IMR-90 (cell line): ENCODE data around the gene WDR70. TPM values are rescaled to one million over a fixed set of nuclear protein-coding genes. Genes with fewer than 3 reads are reported as not detected.

Experiments used
- ATAC-seq: fragments of 200-7000 bp; cut with Tn5 transposase; 2 replicates; pipeline ENCODE4 v1.9.1; 2020; ENCODE audit warnings: low read depth, mild to moderate bottlenecking, moderate library complexity
- BruUV-seq: library from RNA; stranded (reverse); fragments of 400-500 nt; replicated peaks from 2 replicates; lab custom pipeline; 2021; lab: Mats Ljungman, UMichigan
- CTCF ChIA-PET: fragments of 300-600 bp; formaldehyde crosslinking; extraction: SDS; loops from one replicate; lab custom pipeline; 2021; ENCODE audit warnings: antibody characterized with exemption; lab: Yijun Ruan, JAX
- POLR2A ChIA-PET: fragments of 300-600 bp; sonication (Branson Sonifier 250); formaldehyde crosslinking; loops from one replicate; lab custom pipeline; 2022; ENCODE audit warnings: antibody characterized with exemption; ENCODE audit not compliant: unreplicated experiment; lab: Charles Lee
- DNase-seq: peaks from one replicate; pipeline ENCODE4 v3.0.0; 2013
- H2AFZ ChIP-seq: replicated peaks from 2 replicates; pipeline ENCODE3; 2013; ENCODE audit warnings: low read length, mild to moderate bottlenecking; ENCODE audit not compliant: poor library complexity
- H2AK5ac ChIP-seq: 2 replicates; pipeline ENCODE4 v1.6.1; 2013; ENCODE audit warnings: low read depth, low read length, inconsistent platforms
- H2AK9ac ChIP-seq: replicated peaks from 2 replicates; pipeline ENCODE3; 2013; ENCODE audit warnings: mild to moderate bottlenecking, low read depth, low read length, moderate library complexity; ENCODE audit not compliant: poor library complexity
- H2BK120ac ChIP-seq: 2 replicates; pipeline ENCODE4 v1.6.1; 2013; ENCODE audit warnings: low read depth, low read length, inconsistent platforms
- H2BK15ac ChIP-seq: 3 replicates; pipeline ENCODE4 v1.6.1; 2013; ENCODE audit warnings: low read depth, low read length, inconsistent platforms
- H2BK20ac ChIP-seq: 2 replicates; pipeline ENCODE4 v1.6.1; 2013; ENCODE audit warnings: low read depth, mild to moderate bottlenecking, inconsistent platforms, low read length, moderate library complexity
- H2BK5ac ChIP-seq: 2 replicates; pipeline ENCODE4 v1.6.1; 2013; ENCODE audit warnings: mild to moderate bottlenecking, low read depth, low read length, inconsistent platforms; ENCODE audit not compliant: poor library complexity, severe bottlenecking
- H3K14ac ChIP-seq: replicated peaks from 2 replicates; pipeline ENCODE4 v1.6.1; 2013; ENCODE audit warnings: low read depth, low read length, inconsistent platforms
- H3K18ac ChIP-seq: 2 replicates; pipeline ENCODE4 v1.6.1; 2013; ENCODE audit warnings: low read depth, low read length, control low read depth
- H3K23ac ChIP-seq: 2 replicates; pipeline ENCODE4 v1.6.1; 2013; ENCODE audit warnings: low read depth, low read length, inconsistent platforms
- H3K27ac ChIP-seq: 2 replicates; pipeline ENCODE4 v1.5.1; 2013; ENCODE audit warnings: mild to moderate bottlenecking, control low read depth, low read length; ENCODE audit not compliant: insufficient read depth
- H3K27me3 ChIP-seq: 2 replicates; pipeline ENCODE4 v1.6.1; 2013; ENCODE audit warnings: low read length; ENCODE audit not compliant: control insufficient read depth, insufficient read depth
- H3K36me3 ChIP-seq: 2 replicates; pipeline ENCODE4 v1.6.1; 2013; ENCODE audit warnings: low read length, mixed read lengths; ENCODE audit not compliant: control insufficient read depth, insufficient read depth
- H3K4ac ChIP-seq: 2 replicates; pipeline ENCODE4 v1.6.1; 2013; ENCODE audit warnings: low read depth, low read length, inconsistent platforms
- H3K4me1 ChIP-seq: 2 replicates; pipeline ENCODE4 v1.6.1; 2013; ENCODE audit warnings: low read length, mixed read lengths; ENCODE audit not compliant: control insufficient read depth, insufficient read depth
- H3K4me2 ChIP-seq: 2 replicates; pipeline ENCODE4 v1.6.1; 2013; ENCODE audit warnings: low read depth, mild to moderate bottlenecking, control low read depth, low read length, moderate library complexity
- H3K4me3 ChIP-seq: 2 replicates; pipeline ENCODE4 v1.5.1; 2013; ENCODE audit warnings: low read depth, mild to moderate bottlenecking, control low read depth, low read length, moderate library complexity; ENCODE audit not compliant: insufficient read depth
- H3K56ac ChIP-seq: 2 replicates; pipeline ENCODE4 v1.6.1; 2013; ENCODE audit warnings: low read length, inconsistent platforms; ENCODE audit not compliant: insufficient read depth; ENCODE audit errors: extremely low read depth
- H3K79me1 ChIP-seq, 2 experiments: 2 replicates each; pipeline ENCODE4 v1.6.1; 2013; ENCODE audit warnings: low read length in 2 of 2, inconsistent platforms in 1 of 2, low read depth in 1 of 2
- H3K9ac ChIP-seq: 2 replicates; pipeline ENCODE4 v1.6.1; 2013; ENCODE audit warnings: low read depth, low read length, control low read depth
- H3K9me1 ChIP-seq: 2 replicates; pipeline ENCODE4 v1.6.1; 2013; ENCODE audit warnings: low read length, inconsistent platforms; ENCODE audit not compliant: insufficient read depth
- H3K9me3 ChIP-seq: 2 replicates; pipeline ENCODE4 v1.6.1; 2013; ENCODE audit warnings: low read length; ENCODE audit not compliant: control insufficient read depth, insufficient read depth
- H4K20me1 ChIP-seq: 2 replicates; pipeline ENCODE4 v1.6.1; 2013; ENCODE audit warnings: low read length, inconsistent platforms; ENCODE audit not compliant: insufficient read depth
- H4K5ac ChIP-seq: 2 replicates; pipeline ENCODE4 v1.6.1; 2013; ENCODE audit warnings: mild to moderate bottlenecking, low read depth, low read length, control low read depth
- H4K8ac ChIP-seq, 2 experiments: 2 replicates each; pipeline ENCODE4 v1.6.1; 2013; ENCODE audit warnings: low read depth in 2 of 2, low read length in 2 of 2, control low read depth in 1 of 2, inconsistent platforms in 1 of 2
- H4K91ac ChIP-seq: 2 replicates; pipeline ENCODE4 v1.6.1; 2013; ENCODE audit warnings: low read depth, low read length, inconsistent platforms; ENCODE audit not compliant: insufficient read depth
- BHLHE40 ChIP-seq: fragments of 150-350 bp; IDR thresholded peaks from 2 replicates; pipeline ENCODE4 v1.6.1; 2016; ENCODE audit warnings: mild to moderate bottlenecking, low read depth, low read length
- CEBPB ChIP-seq: IDR thresholded peaks from 2 replicates; pipeline ENCODE4 v1.6.1; 2012; ENCODE audit warnings: low read depth, low read length, improper control_type of control experiment
- CHD1 ChIP-seq: IDR thresholded peaks from 2 replicates; pipeline ENCODE4 v1.6.1; 2012; ENCODE audit warnings: low read depth, low read length, improper control_type of control experiment
- CTCF ChIP-seq: conservative IDR thresholded peaks from 2 replicates; pipeline ENCODE4 v1.5.1; 2012; ENCODE audit warnings: mild to moderate bottlenecking, low read depth, low read length, improper control_type of control experiment
- ELK1 ChIP-seq: fragments of 150-350 bp; IDR thresholded peaks from 2 replicates; pipeline ENCODE4 v1.6.1; 2016; ENCODE audit warnings: low read depth, mild to moderate bottlenecking, low read length, moderate library complexity, borderline replicate concordance
- FOS ChIP-seq: fragments of 150-350 bp; IDR thresholded peaks from 2 replicates; pipeline ENCODE4 v1.6.1; 2016; ENCODE audit warnings: low read depth, low read length
- MAFK ChIP-seq: IDR thresholded peaks from 2 replicates; pipeline ENCODE4 v1.6.1; 2012; ENCODE audit warnings: low read depth, low read length, improper control_type of control experiment
- MAZ ChIP-seq: IDR thresholded peaks from 2 replicates; pipeline ENCODE4 v1.6.1; 2012; ENCODE audit warnings: low read depth, mild to moderate bottlenecking, low read length, improper control_type of control experiment, moderate library complexity, borderline replicate concordance
- MXI1 ChIP-seq: IDR thresholded peaks from 2 replicates; pipeline ENCODE4 v1.6.1; 2012; ENCODE audit warnings: low read depth, mild to moderate bottlenecking, low read length, moderate library complexity, borderline replicate concordance
- NFE2L2 ChIP-seq: fragments of 150-350 bp; IDR thresholded peaks from 2 replicates; pipeline ENCODE4 v1.6.1; 2016; ENCODE audit warnings: low read depth, mild to moderate bottlenecking, low read length
- POLR2A ChIP-seq: IDR thresholded peaks from 2 replicates; pipeline ENCODE4 v1.6.1; 2012; ENCODE audit warnings: mild to moderate bottlenecking, low read depth, low read length
- RAD21 ChIP-seq: IDR thresholded peaks from 2 replicates; pipeline ENCODE4 v1.6.1; 2012; ENCODE audit warnings: low read length, improper control_type of control experiment
- RCOR1 ChIP-seq: IDR thresholded peaks from 2 replicates; pipeline ENCODE4 v1.6.1; 2012; ENCODE audit warnings: mild to moderate bottlenecking, low read length, improper control_type of control experiment; ENCODE audit not compliant: insufficient replicate concordance
- RFX5 ChIP-seq: IDR thresholded peaks from 2 replicates; pipeline ENCODE4 v1.8.0; 2012; ENCODE audit warnings: low read depth, mild to moderate bottlenecking, low read length, moderate library complexity
- SMC3 ChIP-seq: fragments of 150-350 bp; IDR thresholded peaks from 2 replicates; pipeline ENCODE4 v1.6.1; 2016; ENCODE audit warnings: low read depth, mild to moderate bottlenecking, antibody characterized with exemption, low read length, moderate library complexity
- USF2 ChIP-seq: fragments of 150-350 bp; IDR thresholded peaks from 2 replicates; pipeline ENCODE4 v1.6.1; 2017; ENCODE audit warnings: mild to moderate bottlenecking, antibody characterized with exemption, low read length, low read depth
- WGBS, 2 experiments: methylation state at CpG; one replicate each; pipeline versions ENCODE4 v1.1.5 to v1.1.7; 2013; ENCODE audit warnings: missing lambda C conversion rate in 2 of 2; ENCODE audit not compliant: insufficient read length in 1 of 2; ENCODE audit errors: extremely low coverage in 2 of 2; 5-methylcytosine and 5-hydroxymethylcytosine counted together
- dilution Hi-C: fragments of 300-500 bp; cut with HindIII; formaldehyde crosslinking; loops from one replicate; pipeline ENCODE4 v1.14.3; 2018; ENCODE audit warnings: low sequenced_read_pairs; ENCODE audit not compliant: unreplicated experiment
- in situ Hi-C: fragments of 300-500 bp; cut with MboI; formaldehyde crosslinking; loops from 3 replicates; pipeline ENCODE4 v1.14.3; 2019; ENCODE audit warnings: low sequenced_read_pairs, inconsistent platforms, mixed read lengths
- intact Hi-C: fragments of 100-400 bp; cut with micrococcal nuclease; formaldehyde crosslinking; loops from 2 replicates; pipeline ENCODE4 v1.10.0; 2022
- polyA plus RNA-seq, 3 experiments: library from polyadenylated mRNA; depleted of rRNA; stranded (reverse); fragments of >200 nt; gene quantifications; 2 replicates each; pipeline ENCODE4 v1.2.3, GENCODE V29; 2012; ENCODE audit warnings: low replicate concordance in 1 of 3
- total RNA-seq: library from RNA; depleted of rRNA; stranded (reverse); fragments of >200 nt; gene quantifications from 2 replicates; pipeline ENCODE4 v1.2.3, GENCODE V29; 2012

WDR70 gene
- total and polyA plus RNA-seq, 2 of the 4 experiments (the other 2 are of a cell fraction) = 16.7 to 29.9 TPM

GRCh38 chr5:37391591-37391990 lies 12.5 kb downstream of the WDR70 start:
- Histone ChIP-seq H3K9ac (no peak overlapping the region), H3K18ac (no peak overlapping the region), H3K9me1 (no peaks in the 10 kb centered on the region), H4K20me1 (no peaks in the 10 kb centered on the region), H2BK120ac (no peak overlapping the region), H3K4ac (no peak overlapping the region), H4K5ac (no peak overlapping the region), H2AK5ac (no peak overlapping the region), H4K91ac (no peak overlapping the region), H2BK20ac (no peak overlapping the region), H3K56ac (no peak overlapping the region), H2AFZ (no peak overlapping the region), H3K4me2 (no peak overlapping the region), H3K36me3 (peaks cover 18% of the 10 kb centered on the region), H3K9me3 (no peaks in the 10 kb centered on the region), H2AK9ac (no peak overlapping the region), H3K4me1 (no peaks in the 10 kb centered on the region), H4K8ac (no peak overlapping the region), H2BK5ac (no peak overlapping the region), H3K4me3 (no peak overlapping the region), H3K79me1 (peaks cover 0 to 2% of the 10 kb centered on the region in 2 experiments; a peak in 1 of 4 replicates), H3K14ac (no peak overlapping the region), H3K23ac (no peak overlapping the region), H2BK15ac (no peak overlapping the region), H3K27me3 (no peaks in the 10 kb centered on the region), H3K27ac (no peak overlapping the region)
- ChIA-PET POLR2A (no interaction called here), CTCF (no interaction called here)
- BruUV-seq = no TSS peak
- TF ChIP-seq MAZ = no peak
- TF ChIP-seq ELK1 = no peak
- TF ChIP-seq POLR2A = no peak
- no peak for TF ChIP-seq RAD21
- TF ChIP-seq CEBPB = no peak
- no peak for TF ChIP-seq MAFK
- no peak for TF ChIP-seq CTCF
- TF ChIP-seq BHLHE40 = no peak
- no peak for TF ChIP-seq CHD1
- no peak for TF ChIP-seq SMC3
- TF ChIP-seq USF2 = no peak
- TF ChIP-seq RCOR1 = no peak
- TF ChIP-seq RFX5 = no peak
- TF ChIP-seq MXI1 = no peak
- TF ChIP-seq FOS = no peak
- no peak for TF ChIP-seq NFE2L2
- ATAC-seq (no peak), DNase-seq (no peak)
- intact Hi-C loops = no loop called here
- WGBS, 2 experiments = no CpG with 5 or more reads among the region's 3 CpGs
- in situ Hi-C loops = no loop called here
- dilution Hi-C loops = no loop called here
